Frontal cortex (tissue), 4 donors: Measurements from ENCODE around the gene UST. TPM values are rescaled to one million over a fixed set of nuclear protein-coding genes. Genes with fewer than 3 reads are reported as not detected.
"Not testable (repeated sequence)": the region's sequence is repeated elsewhere in the genome, so short reads cannot be mapped to it uniquely, and the experiment has no call there.

Source experiments
- DNase-seq, 2 donors: peaks; one replicate each; pipeline ENCODE4 v3.0.0; 2012; ENCODE audit warnings: low spot score in 2 of 2
- FAIRE-seq: peaks from 2 replicates; lab custom pipeline; 2012; peaks lifted over from hg19 to GRCh38; lab: Jason Lieb, UNC
- total RNA-seq: library from RNA; depleted of rRNA; stranded (reverse); fragments of >200 nt; gene quantifications from one replicate; pipeline ENCODE4 v1.2.3, GENCODE V29; 2014
- donor health status: control.
- donor health status: control.
- donor health status: control.

UST gene
- total RNA-seq, 1 donor from 2014 or later = 39.5 TPM

DNA sequence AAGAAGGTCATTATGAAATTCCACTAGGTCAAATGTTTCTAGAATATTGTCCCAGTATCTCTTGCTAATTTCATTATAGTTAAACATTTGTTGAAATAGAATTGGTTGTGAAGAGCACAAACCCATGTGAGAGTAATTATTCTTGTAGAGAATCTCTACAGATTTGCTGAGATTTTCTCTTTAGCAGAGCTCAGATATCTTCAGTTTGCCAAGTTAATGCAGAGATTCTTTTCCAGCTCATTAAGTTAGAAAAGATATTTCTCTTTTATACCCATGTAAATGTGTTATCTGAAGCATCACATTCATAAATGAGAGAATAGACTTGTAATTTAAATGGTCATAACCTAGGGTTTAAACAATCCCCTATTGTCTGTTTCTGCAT lies 338.7 kb downstream of the UST start:
- DNase-seq = no peak
- no peak for FAIRE-seq

DNA sequence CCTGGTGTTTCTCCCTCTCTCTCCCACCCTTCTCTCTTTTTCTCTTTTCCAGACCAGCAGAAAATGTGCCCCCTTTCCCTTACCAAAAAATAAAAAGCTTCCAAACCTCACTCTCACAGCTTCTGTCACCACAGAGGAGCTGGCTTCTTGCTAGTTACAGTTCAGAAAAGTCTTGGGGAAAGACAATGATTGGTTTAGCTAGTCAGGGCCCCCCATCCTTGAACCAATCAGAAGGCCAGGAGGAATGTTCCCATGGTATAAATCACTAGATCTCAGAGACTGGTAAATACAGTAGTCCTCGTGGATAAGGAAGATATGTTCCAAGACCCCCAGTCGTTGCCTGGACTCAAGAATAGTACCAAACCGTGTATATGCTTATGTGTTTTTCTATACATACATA lies 339.5 kb downstream of the UST start:
- DNase-seq (no peak), FAIRE-seq (no peak)

DNA sequence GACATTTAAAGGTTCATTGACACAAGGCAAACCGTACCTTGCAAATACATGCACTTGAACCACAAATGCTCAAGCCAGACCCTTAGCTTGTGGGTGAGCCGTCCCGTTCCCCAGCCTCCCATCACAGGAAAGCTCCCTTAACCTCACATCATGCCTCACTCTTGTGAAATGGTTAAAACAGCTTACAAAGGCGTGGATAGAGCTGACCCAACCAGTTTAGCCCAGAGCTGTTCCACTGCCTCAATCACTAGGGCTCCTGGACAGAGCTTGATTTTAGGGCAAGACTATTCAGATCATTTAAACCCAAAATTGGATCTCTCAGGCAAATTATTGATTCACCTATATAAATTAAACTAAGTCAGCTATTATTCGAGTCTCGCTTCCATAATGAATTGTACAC lies 341.1 kb downstream of the UST start:
- FAIRE-seq = no peak
- DNase-seq = no peak

DNA sequence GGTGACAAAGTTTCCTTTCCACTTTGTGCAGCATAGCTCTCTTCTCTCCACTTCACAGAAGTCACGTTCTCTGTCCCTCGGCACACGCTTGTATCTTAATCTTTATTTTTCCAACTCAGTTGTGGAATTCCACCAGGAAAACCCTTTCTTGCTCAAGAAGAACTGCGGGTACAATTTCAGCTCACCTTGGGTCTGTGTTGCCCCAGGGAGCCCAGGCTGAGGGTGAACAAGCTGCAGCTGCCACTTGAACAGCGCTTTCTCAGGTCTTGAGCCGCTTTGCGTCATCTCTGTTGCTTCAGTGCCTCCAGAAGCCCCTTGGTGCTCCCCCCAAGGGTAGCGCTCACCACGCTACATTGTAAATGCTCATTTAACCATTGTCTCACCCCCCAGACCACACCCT lies 341.5 kb downstream of the UST start:
- DNase-seq (no peak), FAIRE-seq (no peak)

GRCh38 chr6:149089510-149089909 lies 342.7 kb downstream of the UST start:
- DNase-seq (no peak), FAIRE-seq (no peak)

- no peak for DNase-seq
- no peak for FAIRE-seq
Observed at GRCh38 chr6:149090937-149091336, 344.1 kb downstream of the UST start.

DNA sequence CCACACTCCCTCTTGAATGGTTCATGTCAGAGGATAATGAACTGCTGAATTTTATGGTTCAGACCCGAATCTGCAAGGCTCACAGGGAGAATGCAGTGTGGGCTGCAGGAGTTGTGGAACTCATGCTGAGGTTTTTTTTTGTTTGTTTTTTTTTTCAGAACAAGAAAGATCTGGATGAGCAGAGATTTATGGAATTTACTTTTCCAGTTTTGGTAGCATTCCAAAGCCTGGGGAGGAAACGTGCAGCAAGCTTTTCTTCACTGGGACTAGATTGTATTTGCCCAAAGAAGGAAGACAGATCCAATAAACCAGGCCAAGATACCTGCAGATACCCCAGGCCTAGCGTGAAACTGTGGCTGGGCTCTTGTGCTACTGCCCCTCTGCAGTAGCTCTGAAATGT lies 346.8 kb downstream of the UST start:
- FAIRE-seq = no peak
- DNase-seq = no peak

GRCh38 chr6:149094156-149094555 lies 347.3 kb downstream of the UST start:
- DNase-seq (no peak), FAIRE-seq (no peak)

DNA sequence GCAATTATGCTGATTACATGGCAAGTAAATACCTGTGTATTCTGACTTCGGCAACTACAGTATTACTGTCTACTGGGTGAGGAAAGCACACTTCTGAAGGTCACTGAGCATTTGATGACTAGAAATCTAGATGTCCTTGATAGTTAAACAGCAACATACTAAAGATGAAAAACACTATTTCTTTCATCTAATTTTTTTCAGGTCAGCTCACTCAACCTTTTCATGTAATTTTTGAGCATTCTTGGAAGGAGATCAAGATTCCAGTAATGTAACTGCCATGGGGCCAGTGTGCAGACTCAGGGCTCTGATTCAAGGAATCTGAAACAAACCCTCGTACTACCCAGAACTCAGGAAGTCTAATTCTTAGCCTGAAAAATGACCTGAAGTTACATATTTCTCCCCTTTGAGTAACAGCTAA lies 348.1 kb downstream of the UST start:
- no peak for FAIRE-seq
- DNase-seq = no peak

DNA sequence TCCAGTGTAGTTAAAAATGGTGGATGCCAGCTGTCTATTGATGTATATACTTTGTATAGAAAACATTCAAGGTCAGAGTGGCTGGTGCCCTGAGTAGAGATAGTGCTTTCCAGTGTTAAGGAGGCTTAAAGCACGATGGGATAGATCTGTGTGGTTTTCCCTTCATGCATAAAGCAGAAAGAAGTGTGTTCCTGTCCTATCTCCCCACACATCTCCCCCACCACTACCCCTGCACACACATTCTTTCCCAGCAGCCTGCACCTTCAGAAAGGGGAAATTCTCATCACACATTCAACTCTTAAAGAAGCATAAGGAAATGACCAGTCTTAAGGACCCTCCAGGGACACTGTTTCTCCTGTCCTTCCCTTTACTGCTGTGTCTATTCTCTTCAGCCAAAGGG lies 349.0 kb downstream of the UST start:
- no peak for DNase-seq
- no peak for FAIRE-seq

DNA sequence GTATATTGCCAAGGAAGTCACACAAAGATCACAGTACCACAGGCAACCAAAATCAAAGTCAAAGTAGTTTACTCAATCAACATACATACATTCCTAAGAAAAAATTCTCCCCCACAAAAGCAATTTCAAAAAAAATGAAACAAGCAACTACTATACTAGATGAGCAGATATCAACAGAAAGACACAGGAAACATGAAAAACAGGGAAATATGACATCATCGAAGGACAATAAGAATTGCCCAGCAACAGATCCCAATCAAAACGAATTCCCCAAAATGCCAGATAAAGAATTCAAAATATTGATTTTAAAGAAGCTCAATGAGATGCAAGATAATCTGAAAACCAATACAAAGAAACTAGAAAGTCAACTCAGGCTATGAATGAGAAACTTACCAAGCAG lies 351.0 kb downstream of the UST start:
- DNase-seq (no peak), FAIRE-seq (no peak)

GRCh38 chr6:149098700-149099276 lies 352.0 kb downstream of the UST start:
- DNase-seq = no peak

GRCh38 chr6:149102324-149102723 lies 355.5 kb downstream of the UST start:
- DNase-seq = no peak
- no peak for FAIRE-seq

More at GRCh38 chr6:149098700-149099276, 352.0 kb downstream of the UST start:
- FAIRE-seq = no peak

DNA sequence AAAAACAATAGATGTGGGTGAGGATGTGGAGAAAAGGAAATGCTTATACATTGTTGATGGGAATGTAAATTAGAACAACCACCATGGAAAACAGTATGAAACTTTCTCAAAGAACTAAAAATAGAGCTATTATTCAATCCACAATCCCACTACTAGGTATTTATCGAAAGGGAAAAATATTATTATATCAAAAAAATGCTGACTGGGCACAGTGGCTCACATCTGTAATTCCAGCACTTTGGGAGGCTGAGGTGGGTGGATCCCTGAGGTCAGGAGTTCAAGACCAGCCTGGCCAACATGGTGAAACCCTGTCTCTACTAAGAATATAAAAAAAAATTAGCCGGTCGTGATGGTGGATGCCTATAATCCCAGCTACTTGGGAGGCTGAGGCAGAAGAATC lies 357.1 kb downstream of the UST start:
- DNase-seq, FAIRE-seq: not testable (repeated sequence)

- FAIRE-seq (no peak), DNase-seq (no peak)
Observed at GRCh38 chr6:149107520-149107919, 360.7 kb downstream of the UST start.

DNA sequence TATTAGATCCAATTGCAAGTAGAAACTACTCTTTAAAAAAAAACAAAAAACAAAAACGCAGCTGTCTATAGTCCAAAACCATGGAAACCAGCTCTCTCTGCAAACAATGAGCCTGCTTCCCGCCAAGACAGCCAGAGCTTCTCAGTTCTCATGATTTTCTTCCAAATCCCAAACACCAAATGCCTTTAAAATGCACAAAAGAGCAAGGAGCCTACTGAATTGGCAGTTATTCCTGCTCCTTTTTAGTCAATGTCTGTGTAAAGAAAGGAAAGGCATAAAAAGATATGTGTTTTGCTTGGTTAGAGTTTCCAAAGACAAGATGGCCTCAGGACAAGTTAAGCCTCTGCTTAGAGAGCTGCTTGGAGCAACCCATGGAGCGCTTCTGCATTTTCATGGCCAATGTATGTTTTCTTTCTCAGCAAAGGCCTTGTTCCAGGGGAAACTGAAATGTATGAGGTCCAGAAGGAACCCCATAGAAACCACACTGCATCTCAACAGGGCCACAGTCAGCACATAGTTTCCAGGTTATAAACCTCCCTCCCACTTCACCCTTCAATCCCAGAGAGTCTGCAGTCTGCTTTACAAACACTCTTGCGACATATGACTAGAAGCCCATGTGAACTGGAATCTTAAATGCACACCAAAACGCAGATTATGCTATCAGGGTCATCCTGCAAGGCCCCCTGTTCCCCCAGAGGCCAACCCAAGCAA lies 361.4 kb downstream of the UST start:
- FAIRE-seq = no peak
- DNase-seq = no peak

GRCh38 chr6:149108749-149109100 lies 361.9 kb downstream of the UST start:
- FAIRE-seq = no peak
- no peak for DNase-seq

GRCh38 chr6:149109397-149110070 lies 362.7 kb downstream of the UST start:
- DNase-seq = no peak
- no peak for FAIRE-seq

DNA sequence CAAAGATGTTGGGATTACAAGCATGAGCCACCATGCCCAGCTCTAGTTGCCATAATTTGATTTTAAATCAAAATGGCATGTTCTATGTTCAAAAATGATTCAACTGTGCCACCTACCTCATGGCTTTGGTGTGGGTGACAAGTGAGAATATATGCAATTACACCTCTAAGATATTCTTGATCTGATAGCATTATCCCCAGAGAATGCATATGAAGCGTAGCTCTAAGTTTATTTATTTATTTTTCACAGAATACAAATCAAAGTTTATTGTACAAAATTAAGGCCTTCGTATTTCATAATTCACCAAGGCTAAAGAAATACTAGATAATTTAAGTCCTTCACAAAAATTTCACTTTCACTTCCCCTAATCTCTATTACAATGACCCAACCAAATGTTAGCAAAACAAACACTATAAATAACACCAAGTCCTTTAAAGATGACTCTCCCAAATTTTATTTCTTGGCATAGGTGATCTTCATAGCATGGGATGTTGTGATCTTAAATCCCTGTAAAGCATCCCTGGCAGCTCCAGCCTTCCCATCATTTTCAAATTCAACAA lies 364.8 kb downstream of the UST start:
- FAIRE-seq (no peak), DNase-seq (no peak)

DNA sequence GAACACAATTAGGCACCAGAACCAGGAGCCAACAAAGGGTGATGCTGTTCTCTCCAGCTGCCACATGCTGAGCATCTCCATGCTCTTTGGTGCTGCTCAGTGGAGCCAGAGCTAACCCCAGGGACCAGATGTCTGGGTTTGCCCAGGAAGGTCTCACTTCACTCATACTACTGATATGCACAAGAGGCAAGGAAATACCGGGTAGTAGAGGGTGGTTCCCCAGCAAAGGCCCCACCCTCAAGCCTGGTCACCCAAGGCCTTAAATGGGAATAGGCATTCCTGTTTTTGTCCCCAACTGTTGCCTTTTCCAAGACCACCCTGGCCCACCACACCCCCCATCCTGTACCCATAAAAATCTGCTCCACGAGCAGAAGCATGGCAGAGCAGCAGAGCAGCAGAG lies 366.1 kb downstream of the UST start:
- DNase-seq = no peak
- no peak for FAIRE-seq

DNA sequence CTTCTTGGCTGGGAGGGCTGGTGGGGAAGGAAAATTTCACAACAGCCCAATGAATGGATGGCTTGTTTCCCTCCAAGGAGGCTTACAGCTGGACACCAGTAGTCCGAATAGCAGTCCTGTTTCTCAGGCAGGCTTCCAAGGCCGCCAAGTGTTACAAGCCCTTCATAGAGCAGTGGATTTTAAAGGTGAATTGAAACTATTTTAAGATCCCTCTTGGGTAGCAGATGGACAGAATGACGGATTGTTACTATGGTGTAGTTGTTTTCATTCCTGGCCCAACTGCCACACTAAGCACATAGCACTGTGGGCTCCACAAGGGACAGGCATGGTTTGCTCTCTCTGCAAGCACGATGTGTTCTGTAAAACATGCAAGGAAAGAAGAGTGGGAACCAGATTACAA lies 367.3 kb downstream of the UST start:
- DNase-seq (no peak), FAIRE-seq (no peak)
